H1 (cell line): ENCODE measurements around the gene ST3GAL3. TPM values are rescaled to one million over a fixed set of nuclear protein-coding genes. Genes with fewer than 3 reads are reported as not detected.

ENCODE experiments used
- CTCF ChIA-PET: fragments of 300-600 bp; sonication (Branson Sonifier 250); formaldehyde crosslinking; loops from one replicate; lab custom pipeline; 2021; ENCODE audit not compliant: partially characterized antibody; lab: Charles Lee
- POLR2A ChIA-PET: fragments of 300-600 bp; sonication (Branson Sonifier 250); formaldehyde crosslinking; loops from one replicate; lab custom pipeline; 2021; ENCODE audit warnings: inconsistent platforms; ENCODE audit not compliant: partially characterized antibody; lab: Charles Lee
- DNase-seq, 2 experiments: peaks; one replicate each; pipeline versions ENCODE4 v3.0.0 to v3.0.0-alpha.2; 2010 to 2022; ENCODE audit warnings: low spot score in 2 of 2, low read depth in 1 of 2, mixed read lengths in 1 of 2
- FAIRE-seq: peaks from 2 replicates; lab custom pipeline; 2011; peaks lifted over from hg19 to GRCh38; lab: Jason Lieb, UNC
- H2AFZ ChIP-seq: 2 replicates; pipeline ENCODE4 v1.8.1; 2012; ENCODE audit warnings: low read length, inconsistent platforms
- H2AK5ac ChIP-seq: 2 replicates; pipeline ENCODE4 v1.6.1; 2013; ENCODE audit warnings: low read depth, low read length
- H2BK120ac ChIP-seq: replicated peaks from 2 replicates; pipeline ENCODE3; 2013; ENCODE audit warnings: low read depth, low read length, inconsistent platforms
- H2BK12ac ChIP-seq: 2 replicates; pipeline ENCODE4 v1.6.1; 2013; ENCODE audit warnings: low read depth, low read length
- H2BK15ac ChIP-seq: 2 replicates; pipeline ENCODE4 v1.6.1; 2013; ENCODE audit warnings: low read length
- H2BK20ac ChIP-seq: 2 replicates; pipeline ENCODE4 v1.6.1; 2013; ENCODE audit warnings: low read length
- H2BK5ac ChIP-seq: 2 replicates; pipeline ENCODE4 v1.6.1; 2013; ENCODE audit warnings: low read depth, low read length
- H3K14ac ChIP-seq: 2 replicates; pipeline ENCODE4 v1.6.1; 2013; ENCODE audit warnings: inconsistent platforms; ENCODE audit not compliant: insufficient read length
- H3K18ac ChIP-seq: 2 replicates; pipeline ENCODE4 v1.6.1; 2013; ENCODE audit warnings: low read length; ENCODE audit errors: extremely low read depth
- H3K23ac ChIP-seq: 2 replicates; pipeline ENCODE4 v1.6.1; 2013; ENCODE audit warnings: inconsistent platforms; ENCODE audit not compliant: insufficient read length
- H3K23me2 ChIP-seq: 2 replicates; pipeline ENCODE4 v1.6.1; 2013; ENCODE audit warnings: low read depth, low read length
- H3K27ac ChIP-seq: 2 replicates; pipeline ENCODE4 v1.6.1; 2011; ENCODE audit warnings: low read depth, low read length, inconsistent platforms
- H3K27me3 ChIP-seq, 4 experiments: replicated peaks in 1 of 4; 1 replicate in 1 of 4; 2 replicates in 3 of 4; pipeline versions ENCODE4 v1.6.1 to v1.8.1; 2011 to 2013; ENCODE audit warnings: low read length in 3 of 4, mild to moderate bottlenecking in 3 of 4, inconsistent platforms in 2 of 4, mixed read lengths in 2 of 4, moderate library complexity in 1 of 4; ENCODE audit not compliant: control insufficient read depth in 3 of 4, insufficient read depth in 3 of 4; ENCODE audit errors: extremely low read depth in 1 of 4
- H3K36me3 ChIP-seq, 4 experiments: 2 replicates each; pipeline versions ENCODE4 v1.6.1 to v1.8.1; 2011 to 2013; ENCODE audit warnings: mild to moderate bottlenecking in 4 of 4, low read length in 3 of 4, moderate library complexity in 2 of 4, control low read depth in 1 of 4, inconsistent platforms in 1 of 4; ENCODE audit not compliant: insufficient read depth in 4 of 4, control insufficient read depth in 2 of 4
- H3K4ac ChIP-seq: replicated peaks from 2 replicates; pipeline ENCODE3; 2013; ENCODE audit warnings: low read length, low read depth, mixed read lengths, inconsistent platforms; ENCODE audit not compliant: insufficient read length
- H3K4me1 ChIP-seq, 4 experiments: replicated peaks in 1 of 4; 1 replicate in 1 of 4; 2 replicates in 3 of 4; pipeline versions ENCODE4 v1.6.1 to v1.8.1; 2011 to 2013; ENCODE audit warnings: low read length in 3 of 4, inconsistent platforms in 2 of 4, mixed read lengths in 1 of 4; ENCODE audit not compliant: insufficient read depth in 4 of 4, control insufficient read depth in 3 of 4
- H3K4me2 ChIP-seq, 2 experiments: 2 replicates each; pipeline versions ENCODE4 v1.6.1 to v1.8.1; 2011 to 2013; ENCODE audit warnings: low read depth in 2 of 2, low read length in 2 of 2, control low read depth in 1 of 2, inconsistent platforms in 1 of 2, mild to moderate bottlenecking in 1 of 2; ENCODE audit not compliant: insufficient read depth in 1 of 2
- H3K4me3 ChIP-seq, 4 experiments: fragments of 200-600, 300-600 bp in 1 of 4; sonication (generic), shearing (Covaris generic), sonication (Bioruptor Twin) in 1 of 4; 2 replicates each; pipeline versions ENCODE4 v1.5.1 to v1.8.1; 2011 to 2016; ENCODE audit warnings: low read length in 4 of 4, low read depth in 3 of 4, control low read depth in 2 of 4, inconsistent platforms in 2 of 4, mild to moderate bottlenecking in 2 of 4, mixed read lengths in 1 of 4, moderate library complexity in 1 of 4; ENCODE audit not compliant: insufficient read depth in 2 of 4; ENCODE audit errors: extremely low read depth in 1 of 4
- H3K56ac ChIP-seq: replicated peaks from 2 replicates; pipeline ENCODE3; 2013; ENCODE audit warnings: low read depth, mild to moderate bottlenecking, mixed read lengths, low read length, inconsistent platforms; ENCODE audit not compliant: insufficient read length
- H3K79me1 ChIP-seq: 2 replicates; pipeline ENCODE4 v1.6.1; 2013; ENCODE audit warnings: low read depth, low read length, control low read depth
- H3K79me2 ChIP-seq, 2 experiments: 2 replicates each; pipeline versions ENCODE4 v1.6.1 to v1.8.1; 2012 to 2013; ENCODE audit warnings: low read length in 2 of 2, mild to moderate bottlenecking in 2 of 2, inconsistent platforms in 1 of 2; ENCODE audit not compliant: insufficient read depth in 2 of 2, control insufficient read depth in 1 of 2
- H3K9ac ChIP-seq, 4 experiments: replicated peaks in 1 of 4; 1 replicate in 1 of 4; 2 replicates in 3 of 4; pipeline versions ENCODE4 v1.6.1 to v1.8.1; 2011 to 2013; ENCODE audit warnings: low read depth in 3 of 4, low read length in 3 of 4, control low read depth in 2 of 4, mild to moderate bottlenecking in 2 of 4, moderate library complexity in 2 of 4, inconsistent platforms in 1 of 4; ENCODE audit errors: extremely low read depth in 1 of 4
- H3K9me3 ChIP-seq, 2 experiments: 2 replicates each; pipeline versions ENCODE4 v1.6.1 to v1.8.1; 2012 to 2013; ENCODE audit warnings: mild to moderate bottlenecking in 2 of 2, moderate library complexity in 2 of 2, control low read depth in 1 of 2, inconsistent platforms in 1 of 2, low read depth in 1 of 2, low read length in 1 of 2, mixed read lengths in 1 of 2; ENCODE audit not compliant: insufficient read depth in 2 of 2
- H4K20me1 ChIP-seq, 2 experiments: replicated peaks in 1 of 2; 2 replicates each; pipeline versions ENCODE3 to v1.8.1; 2011 to 2013; ENCODE audit warnings: inconsistent platforms in 2 of 2, low read length in 2 of 2, mild to moderate bottlenecking in 1 of 2; ENCODE audit not compliant: insufficient read depth in 2 of 2, control insufficient read depth in 1 of 2
- H4K5ac ChIP-seq: 2 replicates; pipeline ENCODE4 v1.6.1; 2013; ENCODE audit warnings: low read length, low read depth, mixed read lengths, inconsistent platforms; ENCODE audit not compliant: insufficient read length
- H4K8ac ChIP-seq: 2 replicates; pipeline ENCODE4 v1.8.0; 2013; ENCODE audit warnings: mild to moderate bottlenecking, moderate library complexity, low read length, inconsistent platforms; ENCODE audit not compliant: insufficient read depth; ENCODE audit errors: extremely low read depth
- H4K91ac ChIP-seq: replicated peaks from 2 replicates; pipeline ENCODE3; 2013; ENCODE audit warnings: low read length, mixed read lengths, inconsistent platforms; ENCODE audit not compliant: insufficient read length
- BACH1 ChIP-seq: IDR thresholded peaks from 2 replicates; pipeline ENCODE4 v1.6.1; 2012; ENCODE audit warnings: low read length, improper control_type of control experiment
- CTBP2 ChIP-seq: IDR thresholded peaks from 2 replicates; pipeline ENCODE4 v1.7.0; 2011; ENCODE audit warnings: borderline replicate concordance, mild to moderate bottlenecking, moderate library complexity, mixed read lengths, low read length; ENCODE audit not compliant: insufficient read depth, insufficient read length
- SIX5 ChIP-seq: IDR thresholded peaks from 2 replicates; pipeline ENCODE4 v1.6.1; 2011; ENCODE audit warnings: mild to moderate bottlenecking, low read depth, low read length
- TAF7 ChIP-seq: optimal IDR thresholded peaks from 2 replicates; pipeline ENCODE3; 2011; ENCODE audit warnings: low read depth, mild to moderate bottlenecking, inconsistent platforms, low read length, moderate library complexity, borderline replicate concordance
- YY1 ChIP-seq: IDR thresholded peaks from 2 replicates; pipeline ENCODE4 v1.6.1; 2011; ENCODE audit warnings: low read depth, mild to moderate bottlenecking, low read length
- WGBS, 2 experiments: shearing (Covaris generic) in 1 of 2; methylation state at CpG; one replicate each; pipeline versions ENCODE4 v1.1.6 to v1.1.7; 2013 to 2015; ENCODE audit warnings: low lambda C conversion rate in 2 of 2, mixed read lengths in 2 of 2, inconsistent platforms in 1 of 2, low coverage in 1 of 2, missing lambda C conversion rate in 1 of 2; ENCODE audit not compliant: insufficient replicate concordance in 2 of 2, insufficient coverage in 1 of 2, insufficient read length in 1 of 2; ENCODE audit errors: extremely low coverage in 1 of 2, missing lambda C conversion rate in 1 of 2; 5-methylcytosine and 5-hydroxymethylcytosine counted together
- polyA plus RNA-seq, 7 experiments: library from polyadenylated mRNA; depleted of rRNA in 3 of 7; stranded (reverse) in 5 of 7; unstranded in 2 of 7; fragments of >200 nt in 5 of 7; fragments of 200-250 nt in 2 of 7; gene quantifications; 1 replicate in 5 of 7; 2 replicates in 1 of 7; 4 replicates in 1 of 7; pipeline versions ENCODE4 v1.2.1 to v1.2.3, GENCODE V29; 2011 to 2013; ENCODE audit warnings: missing spikeins in 2 of 7, mixed read lengths in 2 of 7
- total RNA-seq: library from RNA; stranded (reverse); fragmentation: NEBNext Ultra II Directional; extraction: Animal tissue kit (Norgen Biotek cat#: 25700); gene quantifications from 2 replicates; pipeline ENCODE4 v1.2.1, GENCODE V29; 2021
- TF ChIP-seq, protein P1 (sequence below), 3 experiments: IDR thresholded peaks; 1 replicate in 2 of 3; 2 replicates in 1 of 3; pipeline versions ENCODE4 v1.5.1 to v1.6.1; 2011; ENCODE audit warnings: low read length in 3 of 3, mild to moderate bottlenecking in 3 of 3, inconsistent platforms in 2 of 3, low read depth in 1 of 3, moderate library complexity in 1 of 3; ENCODE audit not compliant: insufficient read depth in 1 of 3; ENCODE audit errors: control extremely low read depth in 1 of 3

Gene ST3GAL3
- total and polyA plus RNA-seq, 2 of the 8 experiments (the other 6 are each of a cell fraction or from before 2014, with no cell fraction given): 6.8 to 7.0 TPM

DNA sequence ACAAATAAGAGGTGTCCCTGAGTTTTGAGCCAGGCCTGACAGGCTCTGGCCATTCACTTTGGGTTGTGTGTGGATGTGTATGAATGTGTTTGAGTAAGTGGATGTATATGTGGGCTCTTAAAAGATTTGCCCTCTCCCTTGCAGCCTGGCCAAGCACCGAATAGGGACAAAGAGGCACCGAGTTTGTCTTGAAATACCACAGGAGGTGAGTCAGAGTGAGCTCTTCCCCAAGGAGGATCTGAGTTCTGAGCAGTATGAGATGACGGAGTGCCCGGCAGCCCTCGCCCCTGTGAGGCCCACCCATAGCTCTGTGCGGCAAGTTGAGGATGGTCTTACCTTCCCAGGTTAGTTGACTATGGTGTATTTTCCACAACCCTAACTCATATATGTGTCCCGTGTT lies 38.4 kb upstream of the ST3GAL3 start:
- H2AK5ac ChIP-seq: no peak overlapping the region
- no peak overlapping the region for H3K9ac ChIP-seq
- H4K20me1 ChIP-seq: peaks cover 10 to 11% of the 10 kb centered on the region in 2 experiments
- H3K56ac ChIP-seq: no peak overlapping the region
- peaks cover 7% of the 10 kb centered on the region for H3K79me1 ChIP-seq
- H3K79me2 ChIP-seq: no peaks in the 10 kb centered on the region; a peak in 1 of 4 replicates
- 91% methylated on average over 7 of the region's 7 CpGs; no CpG with 5 or more reads in 1 of the 2 experiments for WGBS, 2 experiments
- no peak overlapping the region for H2BK120ac ChIP-seq
- no peaks in the 10 kb centered on the region for H3K23me2 ChIP-seq
- DNase-seq (no peak), FAIRE-seq (no peak)
- no peaks in the 10 kb centered on the region for H3K27me3 ChIP-seq
- H4K5ac ChIP-seq: no peak overlapping the region
- H3K4me3 ChIP-seq: no peak overlapping the region
- H2BK12ac ChIP-seq: no peak overlapping the region
- H2BK15ac ChIP-seq: no peak overlapping the region
- H2BK20ac ChIP-seq: no peak overlapping the region
- H2BK5ac ChIP-seq: no peak overlapping the region
- H3K23ac ChIP-seq: no peak overlapping the region
- no peak overlapping the region for H3K14ac ChIP-seq
- H3K4ac ChIP-seq: no peak overlapping the region
- peaks cover 69 to 97% (median 86%) of the 10 kb centered on the region in 4 experiments for H3K36me3 ChIP-seq
- H3K4me1 ChIP-seq: no peaks in the 10 kb centered on the region
- POLR2A ChIA-PET: interaction anchor here (1.0 to 33.6 kb wide), 4 partner anchors 6 to 34 kb away, joined by 3 to 651 read pairs (median 328); partner anchors contain the start of gene KDM4A
- no peak overlapping the region for H4K8ac ChIP-seq
- no peak overlapping the region for H3K4me2 ChIP-seq
- H3K18ac ChIP-seq: no peak overlapping the region
- H3K27ac ChIP-seq: no peak overlapping the region
- CTCF ChIA-PET: interaction anchor here (0.6 to 1.6 kb wide), 5 partner anchors 9 to 716 kb away, joined by 3 to 5 read pairs (median 3); no protein-coding TSS in a partner anchor
- no peak overlapping the region for H4K91ac ChIP-seq
- H2AFZ ChIP-seq: no peak overlapping the region
- no peak for TF ChIP-seq YY1
- no peak for TF ChIP-seq CTBP2
- no peak for TF ChIP-seq BACH1
- TF ChIP-seq SIX5: no peak
- TF ChIP-seq, protein P1, sequence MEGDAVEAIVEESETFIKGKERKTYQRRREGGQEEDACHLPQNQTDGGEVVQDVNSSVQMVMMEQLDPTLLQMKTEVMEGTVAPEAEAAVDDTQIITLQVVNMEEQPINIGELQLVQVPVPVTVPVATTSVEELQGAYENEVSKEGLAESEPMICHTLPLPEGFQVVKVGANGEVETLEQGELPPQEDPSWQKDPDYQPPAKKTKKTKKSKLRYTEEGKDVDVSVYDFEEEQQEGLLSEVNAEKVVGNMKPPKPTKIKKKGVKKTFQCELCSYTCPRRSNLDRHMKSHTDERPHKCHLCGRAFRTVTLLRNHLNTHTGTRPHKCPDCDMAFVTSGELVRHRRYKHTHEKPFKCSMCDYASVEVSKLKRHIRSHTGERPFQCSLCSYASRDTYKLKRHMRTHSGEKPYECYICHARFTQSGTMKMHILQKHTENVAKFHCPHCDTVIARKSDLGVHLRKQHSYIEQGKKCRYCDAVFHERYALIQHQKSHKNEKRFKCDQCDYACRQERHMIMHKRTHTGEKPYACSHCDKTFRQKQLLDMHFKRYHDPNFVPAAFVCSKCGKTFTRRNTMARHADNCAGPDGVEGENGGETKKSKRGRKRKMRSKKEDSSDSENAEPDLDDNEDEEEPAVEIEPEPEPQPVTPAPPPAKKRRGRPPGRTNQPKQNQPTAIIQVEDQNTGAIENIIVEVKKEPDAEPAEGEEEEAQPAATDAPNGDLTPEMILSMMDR (IDR thresholded peaks at IDR 0.05; ENCODE audit: control extremely low read depth in 1 of 3, insufficient read depth in 1 of 3, low read depth in 1 of 3, low read length in 3 of 3): no peak
- no peak for TF ChIP-seq TAF7
- TF ChIP-seq, all 59 proteins: peak for 0
- no peaks in the 10 kb centered on the region for H3K9me3 ChIP-seq
